GM12891 (cell line): Measurements from ENCODE around the gene LIAS.

Source experiments
- POLR2A ChIP-seq: IDR thresholded peaks from 2 replicates; pipeline ENCODE4 v1.6.1; 2011; ENCODE audit warnings: low read depth, low read length, control low read depth
- POLR2AphosphoS5 ChIP-seq: IDR thresholded peaks from 2 replicates; pipeline ENCODE4 v1.6.1; 2011; ENCODE audit warnings: low read depth, low read length, control low read depth

- TF ChIP-seq POLR2A (no peak), POLR2AphosphoS5 (no peak)
These were observed 45.7 kb downstream of the LIAS start for GRCh38 chr4:39504538-39504937.
